Ascending aorta (tissue), 2 donors: ENCODE measurements around the gene GUCD1. TPM values are rescaled to one million over a fixed set of nuclear protein-coding genes. Genes with fewer than 3 reads are reported as not detected.
A peak's percentile ranks its signal among the peaks of the same experiment; 100 is the strongest.

Source experiments
- DNase-seq, 2 donors: peaks; one replicate each; pipeline ENCODE4 v3.0.0-alpha.2; 2019; ENCODE audit warnings: low spot score in 2 of 2
- H3K27ac ChIP-seq, 2 donors: fragments of 200-600 bp; sonication (generic); one replicate each; pipeline ENCODE4 v1.5.1; 2016 to 2017; ENCODE audit warnings: mild to moderate bottlenecking in 1 of 2
- H3K27me3 ChIP-seq: fragments of 200-600 bp; sonication (generic); one replicate; pipeline ENCODE4 v1.5.1; 2017
- H3K36me3 ChIP-seq, 2 donors: fragments of 200-600 bp; sonication (generic); one replicate each; pipeline ENCODE4 v1.5.1; 2016
- H3K4me1 ChIP-seq, 2 donors: fragments of 200-600 bp; sonication (generic); one replicate each; pipeline ENCODE4 v1.5.1; 2016 to 2017; ENCODE audit warnings: mild to moderate bottlenecking in 1 of 2
- H3K4me3 ChIP-seq, 2 donors: fragments of 200-600 bp; sonication (generic); one replicate each; pipeline ENCODE4 v1.5.1; 2016 to 2017; ENCODE audit warnings: mild to moderate bottlenecking in 1 of 2
- H3K9me3 ChIP-seq, 2 donors: fragments of 200-600 bp; sonication (generic); one replicate each; pipeline ENCODE4 v1.5.1; 2016
- intact Hi-C: fragments of 100-400 bp; cut with DNase I; formaldehyde crosslinking; loops from one replicate; pipeline ENCODE4 v1.15.1; 2023
- total RNA-seq: library from RNA; depleted of rRNA; stranded (reverse); fragments of >200 nt; gene quantifications from one replicate; pipeline ENCODE4 v1.1.0, GENCODE V29; 2016
- TF ChIP-seq, protein P1 (sequence below), 3 experiments: fragments of 200-600 bp in 2 of 3; fragments of 450-650 bp in 1 of 3; sonication (generic) in 2 of 3; IDR thresholded peaks; one replicate each; pipeline ENCODE4 v1.5.1; 2016 to 2019; ENCODE audit warnings: antibody characterized with exemption in 3 of 3, mild to moderate bottlenecking in 1 of 3, moderate library complexity in 1 of 3

The GUCD1 gene
- total RNA-seq, 1 donor from 2014 or later: 80.0 TPM

- H3K4me1 ChIP-seq: peaks cover 0 to 8% of the 10 kb centered on the region in 2 donors
- H3K4me3 ChIP-seq: no peak overlapping the region
- no peak overlapping the region for H3K27ac ChIP-seq
- intact Hi-C loops: no loop called here
- TF ChIP-seq, protein P1, sequence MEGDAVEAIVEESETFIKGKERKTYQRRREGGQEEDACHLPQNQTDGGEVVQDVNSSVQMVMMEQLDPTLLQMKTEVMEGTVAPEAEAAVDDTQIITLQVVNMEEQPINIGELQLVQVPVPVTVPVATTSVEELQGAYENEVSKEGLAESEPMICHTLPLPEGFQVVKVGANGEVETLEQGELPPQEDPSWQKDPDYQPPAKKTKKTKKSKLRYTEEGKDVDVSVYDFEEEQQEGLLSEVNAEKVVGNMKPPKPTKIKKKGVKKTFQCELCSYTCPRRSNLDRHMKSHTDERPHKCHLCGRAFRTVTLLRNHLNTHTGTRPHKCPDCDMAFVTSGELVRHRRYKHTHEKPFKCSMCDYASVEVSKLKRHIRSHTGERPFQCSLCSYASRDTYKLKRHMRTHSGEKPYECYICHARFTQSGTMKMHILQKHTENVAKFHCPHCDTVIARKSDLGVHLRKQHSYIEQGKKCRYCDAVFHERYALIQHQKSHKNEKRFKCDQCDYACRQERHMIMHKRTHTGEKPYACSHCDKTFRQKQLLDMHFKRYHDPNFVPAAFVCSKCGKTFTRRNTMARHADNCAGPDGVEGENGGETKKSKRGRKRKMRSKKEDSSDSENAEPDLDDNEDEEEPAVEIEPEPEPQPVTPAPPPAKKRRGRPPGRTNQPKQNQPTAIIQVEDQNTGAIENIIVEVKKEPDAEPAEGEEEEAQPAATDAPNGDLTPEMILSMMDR (IDR thresholded peaks at IDR 0.05): no peak
- H3K27me3 ChIP-seq: no peaks in the 10 kb centered on the region
- DNase-seq: no peak
- H3K36me3 ChIP-seq: no peaks in the 10 kb centered on the region
- no peaks in the 10 kb centered on the region for H3K9me3 ChIP-seq
These were observed 35.4 kb downstream of the GUCD1 start for GRCh38 chr22:24519496-24519895.

DNA sequence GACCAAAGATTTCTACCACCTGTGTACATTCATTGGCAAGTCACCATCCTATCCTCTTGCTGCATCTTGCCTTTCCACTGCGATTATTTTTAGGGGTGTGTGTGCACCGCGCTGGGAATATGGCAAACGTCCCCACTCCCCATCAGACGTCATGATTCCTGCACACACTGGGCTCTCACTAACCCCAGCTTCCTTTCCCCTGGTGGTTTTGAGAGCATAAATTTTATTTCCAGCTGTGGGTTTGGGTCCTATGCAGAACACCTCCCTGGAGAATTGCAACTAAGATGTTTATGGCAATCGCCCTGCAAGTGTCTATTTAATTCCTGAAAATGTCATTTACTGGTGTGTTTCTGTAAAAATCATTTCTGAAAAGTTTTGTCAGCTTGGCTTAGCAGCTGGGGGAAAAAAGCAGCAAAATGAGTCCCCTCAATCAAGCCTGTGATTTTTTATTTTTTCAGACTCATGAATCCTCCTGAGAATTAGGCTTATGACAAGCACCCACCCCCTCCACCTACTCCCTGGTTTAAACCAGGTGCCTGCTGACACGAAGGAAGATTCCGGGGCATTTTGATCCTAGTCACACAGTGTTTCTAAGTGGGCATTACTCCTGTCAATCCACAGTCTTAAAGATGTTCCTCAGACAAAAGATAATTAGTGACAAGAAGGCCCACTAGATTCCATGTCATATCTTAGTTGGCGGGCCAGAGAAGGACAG is 36.0 kb downstream of the GUCD1 start:
- Histone ChIP-seq H3K4me3 (no peak overlapping the region), H3K36me3 (no peaks in the 10 kb centered on the region), H3K27ac (no peak overlapping the region), H3K27me3 (no peaks in the 10 kb centered on the region), H3K4me1 (peaks cover 0 to 8% of the 10 kb centered on the region in 2 donors), H3K9me3 (no peaks in the 10 kb centered on the region)
- intact Hi-C loops: no loop called here
- DNase-seq: no peak
- TF ChIP-seq, protein P1 (IDR thresholded peaks at IDR 0.05): no peak

DNA sequence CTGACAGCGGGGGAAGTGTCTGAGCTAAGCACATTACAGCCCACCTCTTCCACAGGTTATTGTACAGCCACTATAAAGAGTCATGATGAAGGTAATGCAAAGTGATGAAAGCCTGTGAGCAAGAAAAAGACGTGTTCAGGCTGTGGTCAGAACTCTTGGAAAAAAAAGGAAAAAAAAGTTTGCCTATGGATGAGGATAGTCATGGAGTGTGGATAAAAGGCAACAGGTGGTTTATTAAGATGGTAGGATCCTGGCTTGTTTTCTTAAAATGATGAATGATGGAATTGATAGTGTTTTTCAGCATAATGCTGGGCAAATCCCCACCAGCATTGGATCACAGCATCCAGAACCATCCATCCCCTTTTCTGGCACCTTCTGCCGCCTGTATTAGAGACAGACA is 36.7 kb downstream of the GUCD1 start:
- intact Hi-C loops: no loop called here
- TF ChIP-seq, protein P1 (IDR thresholded peaks at IDR 0.05): no peak
- no peaks in the 10 kb centered on the region for H3K9me3 ChIP-seq
- H3K27me3 ChIP-seq: no peaks in the 10 kb centered on the region
- H3K4me3 ChIP-seq: no peak overlapping the region
- H3K4me1 ChIP-seq: peaks cover 0 to 6% of the 10 kb centered on the region in 2 donors
- H3K27ac ChIP-seq: no peak overlapping the region
- DNase-seq: no peak
- no peaks in the 10 kb centered on the region for H3K36me3 ChIP-seq

DNA sequence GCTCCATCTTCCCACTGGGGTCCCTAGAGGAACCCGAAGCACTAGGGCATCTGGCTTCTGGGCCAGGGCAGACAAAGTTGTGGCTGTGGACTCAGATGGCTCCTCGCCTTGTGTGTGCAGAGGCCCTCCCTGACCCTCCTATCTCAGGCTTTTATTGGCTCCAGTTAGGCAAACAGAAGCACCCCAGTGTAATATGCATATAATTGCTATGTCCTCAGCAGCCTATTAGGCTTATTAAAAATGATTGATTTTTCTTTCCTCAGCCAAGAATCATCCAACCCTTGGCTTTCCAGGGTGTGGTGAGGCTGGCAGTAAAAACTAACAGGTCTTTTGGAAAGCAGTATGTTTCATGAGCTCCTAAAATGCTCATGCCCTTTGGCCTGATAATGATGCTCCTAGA is 37.5 kb downstream of the GUCD1 start:
- peaks cover 0 to 6% of the 10 kb centered on the region in 2 donors for H3K4me1 ChIP-seq
- no peaks in the 10 kb centered on the region for H3K27me3 ChIP-seq
- no peaks in the 10 kb centered on the region for H3K9me3 ChIP-seq
- H3K27ac ChIP-seq: no peak overlapping the region
- no peak for DNase-seq
- H3K36me3 ChIP-seq: no peaks in the 10 kb centered on the region
- H3K4me3 ChIP-seq: no peak overlapping the region
- intact Hi-C loops: no loop called here
- TF ChIP-seq, protein P1 (IDR thresholded peaks at IDR 0.05): no peak

GRCh38 chr22:24516301-24516737 is 38.6 kb downstream of the GUCD1 start:
- no peak for DNase-seq
- Histone ChIP-seq H3K9me3 (no peaks in the 10 kb centered on the region), H3K4me1 (peaks cover 0 to 6% of the 10 kb centered on the region in 2 donors), H3K27ac (no peak overlapping the region), H3K4me3 (peak overlapping the region in 1 of 2 donors; percentile 30), H3K27me3 (no peaks in the 10 kb centered on the region), H3K36me3 (no peaks in the 10 kb centered on the region)
- intact Hi-C loops: no loop called here
- TF ChIP-seq, protein P1 (IDR thresholded peaks at IDR 0.05): no peak
